HL-60 (cell line): ENCODE data around the gene RC3H2.

Experiments used
- CTCF ChIP-seq: IDR thresholded peaks from one replicate; pipeline ENCODE4 v1.5.1; 2011; ENCODE audit warnings: low read length, control low read depth, inconsistent platforms; ENCODE audit not compliant: insufficient read depth
- GABPA ChIP-seq: IDR thresholded peaks from 2 replicates; pipeline ENCODE4 v1.6.1; 2012; ENCODE audit warnings: low read depth
- POLR2AphosphoS5 ChIP-seq: IDR thresholded peaks from 2 replicates; pipeline ENCODE4 v1.6.1; 2012; ENCODE audit warnings: low read depth

GRCh38 chr9:122949696-122950095 is 44.5 kb upstream of the RC3H2 start:
- TF ChIP-seq POLR2AphosphoS5 = no peak
- no peak for TF ChIP-seq GABPA
- TF ChIP-seq CTCF = no peak
